Subcutaneous abdominal adipose tissue (tissue), 5 donors: Measurements from ENCODE around the gene MYO10.

Experiments used
- H3K27ac ChIP-seq: one replicate; pipeline ENCODE4 v1.7.0; 2013; ENCODE audit warnings: low read depth, mild to moderate bottlenecking, inconsistent platforms, low read length, moderate library complexity
- H3K27me3 ChIP-seq, 5 donors: one replicate each; pipeline ENCODE4 v1.7.0; 2013; ENCODE audit warnings: low read length in 5 of 5, inconsistent platforms in 1 of 5; ENCODE audit not compliant: control insufficient read depth in 5 of 5, insufficient read depth in 4 of 5
- H3K36me3 ChIP-seq, 5 donors: one replicate each; pipeline ENCODE4 v1.7.0; 2013; ENCODE audit warnings: low read length in 5 of 5; ENCODE audit not compliant: control insufficient read depth in 5 of 5, insufficient read depth in 5 of 5
- H3K4me1 ChIP-seq, 5 donors: one replicate each; pipeline ENCODE4 v1.7.0; 2013; ENCODE audit warnings: low read length in 5 of 5, mild to moderate bottlenecking in 3 of 5, moderate library complexity in 1 of 5; ENCODE audit not compliant: control insufficient read depth in 5 of 5, insufficient read depth in 5 of 5
- H3K4me3 ChIP-seq, 5 donors: one replicate each; pipeline ENCODE4 v1.7.0; 2013; ENCODE audit warnings: low read length in 5 of 5, low read depth in 1 of 5
- H3K9ac ChIP-seq, 5 donors: one replicate each; pipeline ENCODE4 v1.7.0; 2013; ENCODE audit warnings: low read length in 5 of 5, mild to moderate bottlenecking in 4 of 5, moderate library complexity in 3 of 5
- H3K9me3 ChIP-seq, 5 donors: one replicate each; pipeline ENCODE4 v1.7.0; 2013; ENCODE audit warnings: low read length in 5 of 5; ENCODE audit not compliant: control insufficient read depth in 5 of 5
- donor health status: healthy.
- donor health status: healthy.
- donor health status: healthy.
- donor health status: healthy.
- donor health status: healthy.

Gene MYO10

GRCh38 chr5:16675806-16676205 is 260.3 kb downstream of the MYO10 start:
- no peaks in the 10 kb centered on the region for H3K9me3 ChIP-seq

DNA sequence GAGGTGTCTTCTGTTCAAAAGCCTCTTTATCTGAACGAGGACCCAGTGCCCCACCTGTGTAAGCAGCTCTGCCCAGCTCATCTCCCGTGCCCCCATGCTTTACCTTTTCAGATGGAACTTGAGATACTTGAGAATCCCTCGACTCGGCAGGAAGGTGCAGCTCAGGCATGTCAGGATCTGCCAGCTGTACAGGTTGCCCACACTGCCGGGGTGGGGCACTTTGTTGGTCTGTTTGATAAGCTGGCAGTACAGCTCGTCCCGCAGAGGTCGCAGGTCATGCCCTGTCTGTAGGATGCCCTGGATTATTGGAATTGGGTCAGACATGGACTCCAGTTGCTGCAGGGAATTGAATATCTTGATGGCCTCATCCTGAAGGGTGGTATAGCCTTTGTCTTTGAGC is 261.3 kb downstream of the MYO10 start:
- Histone ChIP-seq H3K9me3 (no peaks in the 10 kb centered on the region), H3K27me3 (no peaks in the 10 kb centered on the region), H3K4me1 (peaks cover 0 to 7% (median 3%) of the 10 kb centered on the region in 5 donors), H3K27ac (no peak overlapping the region), H3K4me3 (no peak overlapping the region), H3K36me3 (peaks cover 0 to 56% (median 45%) of the 10 kb centered on the region in 5 donors), H3K9ac (no peak overlapping the region)

More at GRCh38 chr5:16675806-16676205, 260.3 kb downstream of the MYO10 start:
- Histone ChIP-seq H3K27ac (no peak overlapping the region), H3K36me3 (peaks cover 0 to 59% (median 50%) of the 10 kb centered on the region in 5 donors), H3K27me3 (no peaks in the 10 kb centered on the region), H3K4me3 (no peak overlapping the region), H3K4me1 (peaks cover 0 to 5% (median 0%) of the 10 kb centered on the region in 5 donors), H3K9ac (no peak overlapping the region)

DNA sequence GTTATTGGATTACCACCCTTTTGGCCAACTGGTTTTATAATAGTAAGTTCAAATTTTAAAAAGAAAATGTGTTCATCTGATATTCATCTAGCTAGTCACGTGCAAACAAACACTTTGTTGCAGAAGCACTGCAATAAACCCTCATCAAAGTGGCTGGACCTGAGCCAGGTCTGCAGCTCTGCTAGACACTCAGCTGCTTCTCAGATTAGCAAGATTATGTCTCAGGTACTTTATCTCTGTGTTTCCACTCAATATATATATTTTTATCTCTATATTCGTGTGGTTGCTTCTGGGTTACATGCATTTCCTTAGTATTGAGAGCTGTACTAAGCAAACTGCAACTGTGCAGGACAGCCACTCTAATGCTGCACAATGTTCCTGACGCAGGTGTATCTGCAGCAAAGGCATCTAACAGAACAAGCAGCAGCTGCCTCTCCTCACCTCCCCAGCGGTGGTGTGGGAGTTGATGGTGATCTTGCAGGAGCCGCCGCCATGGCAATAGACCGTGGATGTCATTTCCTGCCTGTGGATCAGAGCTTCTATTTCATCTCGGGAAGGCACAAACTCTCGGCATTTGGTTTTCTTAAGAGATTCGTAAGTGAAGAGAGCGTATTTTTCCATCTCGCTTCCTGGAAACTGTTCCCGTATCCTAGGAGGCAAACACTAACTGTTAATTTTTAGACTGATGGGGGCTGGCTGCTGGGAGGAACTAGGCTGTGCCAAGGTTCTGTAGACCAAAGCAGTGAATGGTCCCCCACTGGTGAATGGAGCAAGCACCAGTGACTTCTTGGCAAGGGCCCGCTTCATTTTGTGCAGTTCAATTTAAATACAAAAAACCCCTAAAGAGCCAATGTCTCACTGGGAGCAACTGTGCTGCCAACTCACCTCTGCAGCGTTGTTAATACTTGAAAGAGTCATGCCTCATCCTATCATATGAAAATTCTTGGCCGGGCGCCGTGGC is 262.6 kb downstream of the MYO10 start:
- H3K4me3 ChIP-seq = no peak overlapping the region
- no peak overlapping the region for H3K27ac ChIP-seq

DNA sequence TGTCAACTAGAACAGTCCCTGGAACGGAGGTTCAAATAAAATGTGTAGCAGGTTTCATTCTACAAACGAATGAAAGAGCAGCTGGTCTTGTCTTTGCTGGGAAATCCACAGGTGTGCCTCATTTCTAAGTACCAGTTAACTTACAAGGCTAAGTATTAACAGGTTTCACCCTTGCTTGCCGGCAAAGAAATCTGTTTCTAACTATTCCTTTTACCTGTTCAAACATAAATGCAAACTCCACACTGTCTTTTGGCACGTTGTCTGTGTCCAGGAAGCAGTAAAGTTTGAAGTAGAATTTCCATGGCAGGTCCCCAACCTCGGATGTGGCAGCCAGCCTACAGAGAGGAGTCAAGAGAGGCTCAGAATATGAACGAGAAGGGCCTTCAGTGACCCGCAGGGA is 264.9 kb downstream of the MYO10 start:
- H3K9ac ChIP-seq = no peak overlapping the region
- peaks cover 0 to 35% (median 13%) of the 10 kb centered on the region in 5 donors for H3K4me1 ChIP-seq
- H3K9me3 ChIP-seq = no peaks in the 10 kb centered on the region
- H3K27me3 ChIP-seq = no peaks in the 10 kb centered on the region
- H3K4me3 ChIP-seq = no peak overlapping the region
- peaks cover 0 to 50% (median 40%) of the 10 kb centered on the region in 5 donors for H3K36me3 ChIP-seq
- H3K27ac ChIP-seq = no peak overlapping the region

More for the DNA sequence above, 262.6 kb downstream of the MYO10 start:
- H3K9ac ChIP-seq = no peak overlapping the region
- H3K36me3 ChIP-seq = peaks cover 0 to 45% (median 34%) of the 10 kb centered on the region in 5 donors
- peaks cover 0 to 16% (median 6%) of the 10 kb centered on the region in 5 donors for H3K4me1 ChIP-seq
- H3K27me3 ChIP-seq = no peaks in the 10 kb centered on the region
- no peaks in the 10 kb centered on the region for H3K9me3 ChIP-seq

GRCh38 chr5:16669776-16670175 is 266.3 kb downstream of the MYO10 start:
- H3K4me1 ChIP-seq = peaks cover 0 to 40% (median 13%) of the 10 kb centered on the region in 5 donors
- no peaks in the 10 kb centered on the region for H3K9me3 ChIP-seq
- no peaks in the 10 kb centered on the region for H3K27me3 ChIP-seq
- no peak overlapping the region for H3K27ac ChIP-seq
- peaks cover 0 to 42% (median 32%) of the 10 kb centered on the region in 5 donors for H3K36me3 ChIP-seq
- H3K9ac ChIP-seq = no peak overlapping the region
- no peak overlapping the region for H3K4me3 ChIP-seq

DNA sequence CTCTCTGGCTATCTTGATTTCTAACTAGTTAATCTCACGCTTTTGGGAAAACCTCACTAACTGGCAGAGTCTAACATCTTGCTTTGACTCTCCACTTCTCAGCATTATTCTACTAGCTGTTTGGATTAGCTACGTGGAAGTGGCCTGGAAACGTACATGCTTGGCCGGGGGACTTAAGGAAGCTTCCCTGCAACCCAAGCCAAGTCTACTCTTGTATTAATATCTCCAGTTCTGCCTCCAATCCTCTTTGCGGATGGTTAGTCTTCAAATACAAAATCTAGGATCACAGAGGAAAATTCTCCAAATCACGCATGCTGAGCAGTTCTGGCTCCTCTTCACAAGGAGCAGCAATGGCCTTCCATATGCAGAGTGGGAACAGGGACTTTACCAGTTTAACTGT is 267.5 kb downstream of the MYO10 start:
- Histone ChIP-seq H3K9ac (no peak overlapping the region), H3K27ac (no peak overlapping the region), H3K4me1 (peaks cover 0 to 40% (median 13%) of the 10 kb centered on the region in 5 donors), H3K36me3 (peaks cover 0 to 43% (median 29%) of the 10 kb centered on the region in 5 donors), H3K4me3 (no peak overlapping the region), H3K27me3 (no peaks in the 10 kb centered on the region), H3K9me3 (no peaks in the 10 kb centered on the region)

DNA sequence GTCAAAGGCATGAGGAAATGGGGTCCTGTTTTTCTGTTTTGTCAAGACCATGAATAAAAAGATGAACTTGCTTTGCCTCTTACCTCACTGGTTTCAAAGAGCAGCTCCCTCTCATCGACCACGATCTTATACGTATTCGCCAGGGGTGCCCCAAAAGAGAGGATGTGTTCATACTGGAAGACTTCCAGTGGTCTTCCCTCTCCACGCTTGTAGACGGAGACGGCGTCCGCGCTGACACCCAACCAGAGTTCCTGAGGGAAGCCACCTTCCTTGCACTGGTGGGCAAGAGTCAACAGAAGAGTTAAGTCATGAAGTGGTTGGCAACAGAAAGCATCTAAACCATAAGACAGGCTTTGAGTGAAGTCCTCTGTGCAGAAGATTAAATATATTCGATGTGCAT is 267.9 kb downstream of the MYO10 start:
- H3K4me1 ChIP-seq = peaks cover 0 to 40% (median 13%) of the 10 kb centered on the region in 5 donors
- peaks cover 0 to 39% (median 25%) of the 10 kb centered on the region in 5 donors for H3K36me3 ChIP-seq
- H3K27ac ChIP-seq = no peak overlapping the region
- no peak overlapping the region for H3K9ac ChIP-seq
- H3K9me3 ChIP-seq = no peaks in the 10 kb centered on the region
- H3K27me3 ChIP-seq = no peaks in the 10 kb centered on the region
- H3K4me3 ChIP-seq = no peak overlapping the region

GRCh38 chr5:16666883-16667398 is 269.1 kb downstream of the MYO10 start:
- Histone ChIP-seq H3K9me3 (no peaks in the 10 kb centered on the region), H3K9ac (peak overlapping the region in 1 of 5 donors; percentile 27), H3K27me3 (no peaks in the 10 kb centered on the region), H3K27ac (peak overlapping the region; percentile 37), H3K4me3 (no peak overlapping the region), H3K36me3 (peaks cover 0 to 31% (median 17%) of the 10 kb centered on the region in 5 donors), H3K4me1 (peaks cover 0 to 40% (median 13%) of the 10 kb centered on the region in 5 donors)

- Histone ChIP-seq H3K4me3 (no peak overlapping the region), H3K4me1 (peaks cover 0 to 40% (median 13%) of the 10 kb centered on the region in 5 donors), H3K9me3 (no peaks in the 10 kb centered on the region), H3K27ac (peak overlapping the region; percentile 37), H3K27me3 (no peaks in the 10 kb centered on the region), H3K36me3 (peaks cover 0 to 27% (median 17%) of the 10 kb centered on the region in 5 donors), H3K9ac (peak overlapping the region in 1 of 5 donors; percentile 27)
Observed at GRCh38 chr5:16666130-16666882, 269.8 kb downstream of the MYO10 start.
